ENCODE results near the gene PRKG1.

Gene PRKG1

DNA sequence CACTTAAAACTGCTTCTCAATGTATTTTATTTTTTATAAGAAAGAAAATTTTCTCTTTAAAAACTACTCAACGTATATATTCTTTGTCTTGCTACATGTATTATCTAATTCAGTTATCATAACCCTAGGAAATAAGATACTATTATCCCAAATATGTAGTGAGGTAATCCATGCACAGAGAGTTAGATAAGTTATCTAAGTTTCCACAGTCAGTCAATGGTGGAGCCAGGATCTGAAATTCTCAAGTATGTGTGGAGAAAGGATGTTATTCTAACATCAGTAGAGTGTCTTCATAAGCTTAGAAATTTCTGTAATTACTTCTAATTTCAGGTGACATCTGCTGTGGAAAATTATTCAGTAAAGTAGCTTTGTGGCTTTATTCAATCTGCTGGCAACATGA lies 385.2 kb downstream of the PRKG1 start:
- Mint-ChIP-seq H3K27ac (no peak overlapping the region), H3K4me3 (no peak overlapping the region), H3K27me3 (no peaks in the 10 kb centered on the region), H3K4me1 (ENCODE audit: low read depth) (no peaks in the 10 kb centered on the region), H3K36me3 (ENCODE audit: low read depth) (no peaks in the 10 kb centered on the region), H3K9me3 (peaks cover 6% of the 10 kb centered on the region)

DNA sequence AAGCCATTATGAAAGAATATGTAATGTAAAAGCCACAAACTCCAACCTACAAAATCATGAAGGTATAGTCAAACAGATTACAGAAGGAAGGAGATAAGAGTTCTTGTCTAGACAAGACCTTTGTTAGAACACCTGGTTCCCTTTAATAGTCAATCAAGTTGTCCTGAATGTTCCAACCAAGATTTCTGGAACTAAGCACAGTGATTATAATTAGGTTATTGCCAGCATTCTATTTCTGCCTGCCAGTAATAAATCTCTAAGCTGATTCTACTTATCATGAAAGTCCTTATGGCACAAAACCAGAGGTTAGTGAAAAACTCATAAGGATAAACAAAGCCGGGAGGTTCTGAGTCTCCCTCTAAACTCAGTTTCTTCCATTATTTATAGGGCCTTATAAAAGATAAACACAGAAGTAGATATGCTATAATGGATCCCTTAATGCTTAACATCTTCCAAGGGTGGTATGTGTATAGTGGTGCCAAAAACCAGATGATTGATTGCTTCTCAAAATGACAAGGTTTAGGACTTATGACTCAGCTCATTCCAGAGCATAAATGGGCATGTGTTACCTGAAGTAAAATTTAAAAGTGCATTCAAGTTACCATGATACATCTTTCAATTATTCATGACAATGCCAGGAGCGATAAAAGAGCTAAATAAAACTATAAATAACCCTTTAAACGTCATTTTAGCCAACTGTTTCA lies 387.9 kb downstream of the PRKG1 start:
- no peaks in the 10 kb centered on the region for H3K27me3 Mint-ChIP-seq
- H3K36me3 Mint-ChIP-seq (ENCODE audit: low read depth) = no peaks in the 10 kb centered on the region
- H3K27ac Mint-ChIP-seq = no peak overlapping the region

DNA sequence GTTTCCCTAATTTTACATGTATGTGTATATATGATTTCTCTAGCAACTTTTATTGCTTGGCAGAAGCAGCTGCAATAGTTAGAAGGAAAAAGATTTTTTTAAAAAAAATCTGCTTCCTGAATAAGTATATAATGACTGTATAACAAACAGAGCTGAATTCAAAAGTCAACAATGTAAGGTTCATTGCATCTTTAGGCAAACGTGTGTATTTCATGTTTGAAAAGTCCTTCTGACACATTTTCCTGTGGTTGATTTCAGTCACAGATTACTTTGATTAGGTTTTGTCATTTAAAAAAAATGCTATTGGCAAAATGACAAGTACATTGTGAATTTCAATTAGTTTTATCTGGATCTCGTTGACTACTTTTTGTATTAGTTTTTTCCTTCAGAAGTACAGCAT lies 394.1 kb downstream of the PRKG1 start:
- H3K27ac Mint-ChIP-seq = no peak overlapping the region
- no peaks in the 10 kb centered on the region for H3K27me3 Mint-ChIP-seq

More for the DNA sequence above, 387.9 kb downstream of the PRKG1 start:
- Mint-ChIP-seq H3K4me1 (ENCODE audit: low read depth) (no peaks in the 10 kb centered on the region), H3K4me3 (no peak overlapping the region), H3K9me3 (no peaks in the 10 kb centered on the region)

DNA sequence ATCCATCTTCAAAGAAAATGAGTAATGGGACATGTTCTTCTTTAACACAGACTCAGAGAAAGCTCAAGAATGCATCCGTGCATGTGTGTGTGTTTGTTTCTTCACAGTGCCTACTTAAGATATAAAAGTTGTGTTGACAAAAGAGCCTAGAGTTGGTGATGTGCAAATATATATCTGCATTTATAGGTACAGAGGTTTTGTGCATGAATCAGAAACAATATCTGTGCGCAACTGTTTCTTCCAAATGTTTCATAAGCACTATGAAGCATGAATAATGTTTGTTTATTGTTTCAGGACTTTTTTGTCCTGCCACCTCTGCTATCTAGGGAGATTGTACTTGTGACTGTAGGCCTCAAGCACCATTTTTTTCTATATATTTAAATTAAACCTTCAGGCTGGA lies 395.4 kb downstream of the PRKG1 start:
- no peaks in the 10 kb centered on the region for H3K9me3 Mint-ChIP-seq
- H3K27ac Mint-ChIP-seq = no peak overlapping the region
- H3K4me3 Mint-ChIP-seq = no peak overlapping the region
- no peaks in the 10 kb centered on the region for H3K27me3 Mint-ChIP-seq
- no peaks in the 10 kb centered on the region for H3K4me1 Mint-ChIP-seq (ENCODE audit: low read depth)
- H3K36me3 Mint-ChIP-seq (ENCODE audit: low read depth) = no peaks in the 10 kb centered on the region

More for the DNA sequence above, 394.1 kb downstream of the PRKG1 start:
- H3K4me1 Mint-ChIP-seq (ENCODE audit: low read depth) = no peaks in the 10 kb centered on the region
- no peak overlapping the region for H3K4me3 Mint-ChIP-seq
- H3K36me3 Mint-ChIP-seq (ENCODE audit: low read depth) = no peaks in the 10 kb centered on the region
- no peaks in the 10 kb centered on the region for H3K9me3 Mint-ChIP-seq

DNA sequence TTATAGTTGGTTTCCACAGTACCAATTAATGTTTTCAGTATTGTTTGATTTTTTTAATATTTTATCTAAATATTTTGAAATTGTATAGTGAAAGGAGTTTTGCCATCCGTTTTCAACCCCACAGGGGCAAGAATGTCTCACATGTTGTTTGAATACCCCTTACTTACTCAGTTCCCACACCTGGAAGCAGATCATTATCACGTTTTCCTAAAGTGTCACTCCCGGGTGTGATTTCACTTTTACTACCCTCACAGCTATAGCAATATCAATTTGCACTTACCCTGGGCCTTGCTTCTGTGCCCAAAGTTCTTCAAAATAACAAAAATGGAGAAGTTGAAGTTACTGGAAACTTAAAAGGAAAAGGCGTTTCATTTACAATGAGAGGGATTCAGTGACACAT lies 397.0 kb downstream of the PRKG1 start:
- Mint-ChIP-seq H3K4me1 (ENCODE audit: low read depth) (no peaks in the 10 kb centered on the region), H3K9me3 (no peaks in the 10 kb centered on the region), H3K36me3 (ENCODE audit: low read depth) (no peaks in the 10 kb centered on the region), H3K27ac (no peak overlapping the region), H3K27me3 (no peaks in the 10 kb centered on the region), H3K4me3 (no peak overlapping the region)

DNA sequence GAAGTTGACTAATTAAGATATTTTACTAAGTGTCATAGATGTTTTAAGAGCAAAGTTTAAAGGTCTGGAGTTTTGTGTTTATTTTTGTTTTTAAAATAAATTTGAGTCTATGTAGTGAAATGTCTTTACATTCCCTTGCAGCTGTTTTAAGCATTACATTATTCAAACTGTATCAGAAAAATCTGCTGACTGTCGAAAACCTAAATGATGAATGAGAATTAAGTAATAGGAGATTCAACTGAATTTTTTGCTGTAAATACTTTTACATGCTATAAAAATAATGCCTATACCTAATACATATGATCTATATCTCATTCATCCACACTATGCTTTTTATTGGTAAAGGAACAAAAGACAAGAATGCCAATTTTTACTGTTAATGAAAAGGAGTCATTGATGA lies 397.9 kb downstream of the PRKG1 start:
- H3K27me3 Mint-ChIP-seq = no peaks in the 10 kb centered on the region
- no peaks in the 10 kb centered on the region for H3K36me3 Mint-ChIP-seq (ENCODE audit: low read depth)
- no peak overlapping the region for H3K27ac Mint-ChIP-seq
- no peak overlapping the region for H3K4me3 Mint-ChIP-seq
- H3K9me3 Mint-ChIP-seq = no peaks in the 10 kb centered on the region
- H3K4me1 Mint-ChIP-seq (ENCODE audit: low read depth) = no peaks in the 10 kb centered on the region

DNA sequence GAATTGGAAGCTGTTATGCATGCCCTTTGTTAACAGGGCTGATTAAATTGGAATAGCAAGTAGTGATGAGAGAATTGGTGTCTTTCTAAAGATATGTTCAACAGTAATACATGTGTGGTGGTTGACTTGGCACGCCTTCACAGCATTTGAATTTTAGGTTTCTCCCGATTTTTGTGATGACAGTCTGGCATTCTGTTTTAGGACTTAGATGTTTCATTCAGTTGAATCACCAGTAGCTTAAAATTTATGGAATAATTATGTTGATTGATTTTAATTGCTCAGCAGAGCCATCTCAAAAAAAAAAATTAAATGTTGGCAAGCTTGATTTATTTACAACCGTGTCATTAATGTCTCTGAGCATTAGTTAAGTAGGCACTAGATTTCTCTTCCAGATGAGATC lies 405.4 kb downstream of the PRKG1 start:
- Mint-ChIP-seq H3K4me1 (ENCODE audit: low read depth) (no peaks in the 10 kb centered on the region), H3K27ac (no peak overlapping the region), H3K36me3 (ENCODE audit: low read depth) (no peaks in the 10 kb centered on the region), H3K27me3 (no peaks in the 10 kb centered on the region), H3K4me3 (no peak overlapping the region), H3K9me3 (no peaks in the 10 kb centered on the region)

DNA sequence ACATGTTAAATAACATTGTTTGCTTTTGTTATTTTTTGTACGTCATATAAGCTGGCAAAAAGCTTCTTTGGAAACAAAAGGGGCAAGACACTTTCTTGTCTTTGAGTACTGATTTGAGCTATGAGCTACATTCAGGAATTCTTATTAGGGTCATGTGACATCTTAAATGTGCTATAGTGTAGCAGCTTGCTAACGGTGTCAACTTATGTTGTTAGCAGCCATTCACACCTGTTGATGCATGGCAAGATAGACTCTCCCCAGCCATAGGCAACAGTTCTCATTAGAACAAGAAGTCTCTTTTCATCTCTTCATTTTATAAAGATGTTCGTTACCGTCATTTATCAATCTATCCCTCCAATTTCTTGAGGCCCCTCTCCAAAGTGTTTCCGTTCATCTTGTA lies 411.4 kb downstream of the PRKG1 start:
- no peaks in the 10 kb centered on the region for H3K9me3 Mint-ChIP-seq
- H3K27ac Mint-ChIP-seq = no peak overlapping the region

DNA sequence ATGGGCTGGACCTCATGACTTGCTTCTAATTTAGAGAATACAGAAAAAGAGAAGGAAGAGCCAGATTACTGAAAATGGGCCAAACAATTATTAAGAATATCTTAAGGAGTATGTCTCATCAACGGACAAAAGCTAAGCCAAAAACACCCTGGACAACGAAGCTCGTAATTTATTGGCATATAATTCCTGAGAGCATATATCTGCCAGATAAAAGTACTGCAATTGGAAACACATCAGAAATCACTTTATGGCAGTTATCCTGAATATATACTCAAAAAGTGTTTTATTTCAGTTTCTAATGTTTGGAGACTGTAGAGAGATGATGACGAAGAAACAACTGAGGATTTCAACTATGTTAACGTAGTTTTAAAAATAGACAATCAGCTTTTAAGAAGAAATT lies 413.3 kb downstream of the PRKG1 start:
- Mint-ChIP-seq H3K27ac (no peak overlapping the region), H3K9me3 (no peaks in the 10 kb centered on the region), H3K27me3 (no peaks in the 10 kb centered on the region), H3K36me3 (ENCODE audit: low read depth) (no peaks in the 10 kb centered on the region), H3K4me3 (no peak overlapping the region), H3K4me1 (ENCODE audit: low read depth) (no peaks in the 10 kb centered on the region)

More for the DNA sequence above, 411.4 kb downstream of the PRKG1 start:
- Mint-ChIP-seq H3K4me1 (ENCODE audit: low read depth) (no peaks in the 10 kb centered on the region), H3K36me3 (ENCODE audit: low read depth) (no peaks in the 10 kb centered on the region), H3K27me3 (no peaks in the 10 kb centered on the region), H3K4me3 (no peak overlapping the region)

DNA sequence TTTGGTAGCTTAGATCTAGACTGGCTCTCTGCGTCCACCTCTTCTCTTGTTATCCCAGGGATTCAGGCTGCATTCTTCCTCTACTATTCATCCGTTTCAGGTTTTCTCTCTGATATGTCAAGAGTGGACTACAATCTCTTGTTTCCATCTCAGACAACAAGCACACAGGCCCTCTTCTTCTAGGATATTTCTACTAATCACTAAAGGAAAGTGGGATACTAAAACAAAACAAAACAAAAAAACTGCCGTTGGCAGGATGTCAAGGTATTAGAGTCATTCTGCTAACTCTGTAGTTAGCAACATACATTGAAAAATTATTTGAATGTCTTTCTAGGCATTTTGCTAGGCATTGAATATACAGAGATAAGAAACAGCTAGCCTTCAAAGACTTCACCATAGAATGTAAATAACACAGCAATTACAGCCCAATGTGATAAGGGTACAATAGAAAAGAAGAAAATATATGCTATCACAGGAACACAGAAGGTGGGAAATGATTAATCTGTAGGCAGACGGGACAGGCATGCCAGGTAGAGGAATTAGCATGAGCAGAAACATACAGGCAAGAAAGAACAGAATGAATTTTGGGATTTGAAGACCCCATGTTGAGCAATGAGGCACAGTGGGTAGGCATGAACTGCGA lies 414.6 kb downstream of the PRKG1 start:
- no peaks in the 10 kb centered on the region for H3K36me3 Mint-ChIP-seq (ENCODE audit: low read depth)
- H3K27ac Mint-ChIP-seq = no peak overlapping the region
- no peaks in the 10 kb centered on the region for H3K9me3 Mint-ChIP-seq
- H3K4me1 Mint-ChIP-seq (ENCODE audit: low read depth) = no peaks in the 10 kb centered on the region
- no peak overlapping the region for H3K4me3 Mint-ChIP-seq
- H3K27me3 Mint-ChIP-seq = no peaks in the 10 kb centered on the region

DNA sequence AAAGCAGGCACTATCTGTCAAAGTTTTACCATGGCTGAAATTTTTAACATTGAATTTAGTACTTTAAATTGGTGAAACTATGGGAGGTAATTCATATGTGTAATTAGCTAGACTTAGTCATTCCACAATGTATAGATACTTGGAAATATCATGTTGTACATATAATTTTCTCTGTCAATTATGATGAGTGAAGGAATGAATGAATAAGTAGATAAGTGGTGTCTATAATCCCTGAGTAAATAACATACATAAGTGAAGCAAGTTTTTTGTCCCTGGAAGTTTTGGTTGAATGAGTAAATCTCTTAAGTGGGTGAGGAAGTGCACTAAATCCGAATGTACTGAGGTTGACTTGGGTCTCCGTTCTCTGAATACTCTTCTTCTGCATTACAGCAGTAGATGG lies 424.1 kb downstream of the PRKG1 start:
- Mint-ChIP-seq H3K4me3 (no peak overlapping the region), H3K4me1 (ENCODE audit: low read depth) (no peaks in the 10 kb centered on the region), H3K9me3 (no peaks in the 10 kb centered on the region), H3K27ac (no peak overlapping the region), H3K36me3 (ENCODE audit: low read depth) (no peaks in the 10 kb centered on the region), H3K27me3 (no peaks in the 10 kb centered on the region)

DNA sequence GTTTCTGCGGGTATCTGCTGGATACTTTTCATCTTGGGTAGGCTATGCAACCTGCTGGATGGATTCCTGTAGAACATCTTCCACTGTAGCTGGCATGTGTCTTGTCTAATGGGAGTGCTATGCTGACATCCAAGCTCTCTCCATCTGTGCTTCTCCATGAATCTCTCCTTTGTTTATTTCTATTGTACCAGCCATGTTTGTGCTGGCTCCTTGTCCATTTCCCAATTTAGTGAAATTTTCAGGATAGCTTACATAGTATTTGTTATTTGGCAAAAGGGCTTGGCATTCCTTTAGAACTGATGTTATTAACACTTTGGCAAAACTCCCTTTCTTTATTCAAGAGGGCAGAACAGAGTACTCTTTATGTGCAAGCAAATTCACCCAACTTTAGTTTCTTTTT lies 427.1 kb downstream of the PRKG1 start:
- Mint-ChIP-seq H3K9me3 (no peaks in the 10 kb centered on the region), H3K27me3 (no peaks in the 10 kb centered on the region), H3K4me1 (ENCODE audit: low read depth) (no peaks in the 10 kb centered on the region), H3K36me3 (ENCODE audit: low read depth) (no peaks in the 10 kb centered on the region), H3K27ac (no peak overlapping the region), H3K4me3 (no peak overlapping the region)

DNA sequence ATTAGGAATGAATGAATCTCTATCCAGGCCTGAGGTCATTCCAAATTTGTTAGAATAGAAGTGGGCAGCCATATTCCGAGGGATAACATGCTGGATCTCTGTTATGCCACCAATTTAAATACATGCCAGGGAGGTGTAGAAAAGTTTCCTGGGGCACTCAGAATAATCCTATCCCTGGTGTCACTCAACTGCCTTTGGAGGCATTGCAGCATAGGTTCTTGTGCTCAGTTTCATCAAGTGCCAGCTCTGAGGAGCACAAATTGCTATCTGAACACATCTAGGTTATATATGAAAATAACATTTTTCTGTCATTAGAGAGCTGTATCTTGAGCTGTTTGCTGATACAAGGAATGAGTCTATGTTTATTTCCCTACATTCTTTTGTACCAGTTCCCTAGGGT lies 427.8 kb downstream of the PRKG1 start:
- Mint-ChIP-seq H3K4me1 (ENCODE audit: low read depth) (no peaks in the 10 kb centered on the region), H3K9me3 (no peaks in the 10 kb centered on the region), H3K27me3 (no peaks in the 10 kb centered on the region), H3K36me3 (ENCODE audit: low read depth) (no peaks in the 10 kb centered on the region), H3K27ac (no peak overlapping the region), H3K4me3 (no peak overlapping the region)

DNA sequence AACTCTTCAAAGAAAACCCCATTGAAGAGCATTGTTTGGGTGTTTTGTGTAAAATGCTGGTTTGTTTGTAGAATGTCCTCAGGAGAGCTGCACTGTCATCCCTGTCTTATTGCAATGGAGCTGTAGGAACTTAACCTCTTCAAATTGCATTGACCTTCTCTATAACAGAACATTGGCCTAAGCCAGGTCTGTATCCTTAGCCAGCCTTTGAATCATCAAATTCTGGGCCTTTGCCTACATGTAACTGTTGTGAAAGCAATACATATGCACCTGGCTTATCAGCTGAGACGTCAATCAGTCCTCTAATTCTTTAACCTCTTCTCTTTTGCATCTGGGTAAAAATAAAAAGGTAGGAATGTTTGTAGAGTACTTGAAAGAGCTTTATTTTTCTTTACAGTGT lies 429.1 kb downstream of the PRKG1 start:
- Mint-ChIP-seq H3K36me3 (ENCODE audit: low read depth) (no peaks in the 10 kb centered on the region), H3K4me1 (ENCODE audit: low read depth) (no peaks in the 10 kb centered on the region), H3K9me3 (no peaks in the 10 kb centered on the region), H3K4me3 (no peak overlapping the region), H3K27ac (no peak overlapping the region), H3K27me3 (no peaks in the 10 kb centered on the region)

DNA sequence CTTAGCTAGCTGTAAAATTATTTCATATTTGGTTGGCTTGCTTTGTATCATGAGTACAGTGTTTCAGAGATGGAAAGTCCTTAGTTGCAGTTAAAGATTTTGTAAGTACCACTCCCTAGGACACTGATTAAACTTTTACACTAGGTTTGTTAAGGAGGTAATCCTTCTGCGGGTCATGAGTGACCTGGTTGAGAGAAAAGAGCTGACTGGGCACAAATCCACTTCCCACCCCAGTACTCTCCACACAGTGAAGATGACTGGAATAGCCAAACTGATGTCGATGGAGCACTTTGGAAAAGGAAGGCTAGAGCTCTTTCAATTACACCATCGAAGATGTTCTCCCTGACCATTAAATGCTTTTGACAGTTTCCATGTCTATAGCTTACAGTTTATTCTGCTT lies 433.2 kb downstream of the PRKG1 start:
- Mint-ChIP-seq H3K36me3 (ENCODE audit: low read depth) (no peaks in the 10 kb centered on the region), H3K9me3 (no peaks in the 10 kb centered on the region), H3K27ac (no peak overlapping the region), H3K4me3 (no peak overlapping the region), H3K4me1 (ENCODE audit: low read depth) (no peaks in the 10 kb centered on the region), H3K27me3 (no peaks in the 10 kb centered on the region)

DNA sequence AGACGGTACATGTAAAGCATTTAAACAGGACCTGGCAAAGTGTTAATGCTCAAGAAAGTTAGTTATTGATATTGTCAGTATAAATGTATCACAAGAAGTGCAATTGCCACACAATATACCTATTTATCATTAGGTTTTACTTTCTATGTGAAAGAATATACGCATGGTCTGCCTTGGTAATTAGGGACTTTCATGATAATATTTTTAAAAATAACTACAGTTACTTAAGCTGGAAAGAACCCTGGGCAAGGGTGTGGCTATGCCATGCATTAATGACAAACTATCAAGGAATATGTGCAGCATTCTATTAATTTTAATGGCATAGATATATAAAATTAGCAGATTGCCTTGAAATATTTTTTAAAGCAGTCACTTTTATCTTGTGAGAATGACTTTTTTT lies 433.9 kb downstream of the PRKG1 start:
- H3K36me3 Mint-ChIP-seq (ENCODE audit: low read depth) = no peaks in the 10 kb centered on the region
- no peak overlapping the region for H3K4me3 Mint-ChIP-seq
- no peaks in the 10 kb centered on the region for H3K4me1 Mint-ChIP-seq (ENCODE audit: low read depth)
- H3K9me3 Mint-ChIP-seq = no peaks in the 10 kb centered on the region
- H3K27ac Mint-ChIP-seq = no peak overlapping the region
- H3K27me3 Mint-ChIP-seq = no peaks in the 10 kb centered on the region

Measured in stimulated activated naive CD8-positive, alpha-beta T cell treated with anti-CD3 and anti-CD28 coated beads, Interleukin-15, Interleukin-2, amounts not matched to agents 100 ng/mL and 50 ng/mL, for 24 hours (primary cell).